NCI-H128 (cell line): ENCODE measurements around the gene ADAMTS12.

ENCODE experiments used
- DNase-seq: peaks from one replicate; lab custom pipeline; 2025; ENCODE audit not compliant: unreplicated experiment; lab: John Stamatoyannopoulos, UW

The ADAMTS12 gene, protein sequence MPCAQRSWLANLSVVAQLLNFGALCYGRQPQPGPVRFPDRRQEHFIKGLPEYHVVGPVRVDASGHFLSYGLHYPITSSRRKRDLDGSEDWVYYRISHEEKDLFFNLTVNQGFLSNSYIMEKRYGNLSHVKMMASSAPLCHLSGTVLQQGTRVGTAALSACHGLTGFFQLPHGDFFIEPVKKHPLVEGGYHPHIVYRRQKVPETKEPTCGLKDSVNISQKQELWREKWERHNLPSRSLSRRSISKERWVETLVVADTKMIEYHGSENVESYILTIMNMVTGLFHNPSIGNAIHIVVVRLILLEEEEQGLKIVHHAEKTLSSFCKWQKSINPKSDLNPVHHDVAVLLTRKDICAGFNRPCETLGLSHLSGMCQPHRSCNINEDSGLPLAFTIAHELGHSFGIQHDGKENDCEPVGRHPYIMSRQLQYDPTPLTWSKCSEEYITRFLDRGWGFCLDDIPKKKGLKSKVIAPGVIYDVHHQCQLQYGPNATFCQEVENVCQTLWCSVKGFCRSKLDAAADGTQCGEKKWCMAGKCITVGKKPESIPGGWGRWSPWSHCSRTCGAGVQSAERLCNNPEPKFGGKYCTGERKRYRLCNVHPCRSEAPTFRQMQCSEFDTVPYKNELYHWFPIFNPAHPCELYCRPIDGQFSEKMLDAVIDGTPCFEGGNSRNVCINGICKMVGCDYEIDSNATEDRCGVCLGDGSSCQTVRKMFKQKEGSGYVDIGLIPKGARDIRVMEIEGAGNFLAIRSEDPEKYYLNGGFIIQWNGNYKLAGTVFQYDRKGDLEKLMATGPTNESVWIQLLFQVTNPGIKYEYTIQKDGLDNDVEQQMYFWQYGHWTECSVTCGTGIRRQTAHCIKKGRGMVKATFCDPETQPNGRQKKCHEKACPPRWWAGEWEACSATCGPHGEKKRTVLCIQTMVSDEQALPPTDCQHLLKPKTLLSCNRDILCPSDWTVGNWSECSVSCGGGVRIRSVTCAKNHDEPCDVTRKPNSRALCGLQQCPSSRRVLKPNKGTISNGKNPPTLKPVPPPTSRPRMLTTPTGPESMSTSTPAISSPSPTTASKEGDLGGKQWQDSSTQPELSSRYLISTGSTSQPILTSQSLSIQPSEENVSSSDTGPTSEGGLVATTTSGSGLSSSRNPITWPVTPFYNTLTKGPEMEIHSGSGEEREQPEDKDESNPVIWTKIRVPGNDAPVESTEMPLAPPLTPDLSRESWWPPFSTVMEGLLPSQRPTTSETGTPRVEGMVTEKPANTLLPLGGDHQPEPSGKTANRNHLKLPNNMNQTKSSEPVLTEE (N-terminal part only)

DNA sequence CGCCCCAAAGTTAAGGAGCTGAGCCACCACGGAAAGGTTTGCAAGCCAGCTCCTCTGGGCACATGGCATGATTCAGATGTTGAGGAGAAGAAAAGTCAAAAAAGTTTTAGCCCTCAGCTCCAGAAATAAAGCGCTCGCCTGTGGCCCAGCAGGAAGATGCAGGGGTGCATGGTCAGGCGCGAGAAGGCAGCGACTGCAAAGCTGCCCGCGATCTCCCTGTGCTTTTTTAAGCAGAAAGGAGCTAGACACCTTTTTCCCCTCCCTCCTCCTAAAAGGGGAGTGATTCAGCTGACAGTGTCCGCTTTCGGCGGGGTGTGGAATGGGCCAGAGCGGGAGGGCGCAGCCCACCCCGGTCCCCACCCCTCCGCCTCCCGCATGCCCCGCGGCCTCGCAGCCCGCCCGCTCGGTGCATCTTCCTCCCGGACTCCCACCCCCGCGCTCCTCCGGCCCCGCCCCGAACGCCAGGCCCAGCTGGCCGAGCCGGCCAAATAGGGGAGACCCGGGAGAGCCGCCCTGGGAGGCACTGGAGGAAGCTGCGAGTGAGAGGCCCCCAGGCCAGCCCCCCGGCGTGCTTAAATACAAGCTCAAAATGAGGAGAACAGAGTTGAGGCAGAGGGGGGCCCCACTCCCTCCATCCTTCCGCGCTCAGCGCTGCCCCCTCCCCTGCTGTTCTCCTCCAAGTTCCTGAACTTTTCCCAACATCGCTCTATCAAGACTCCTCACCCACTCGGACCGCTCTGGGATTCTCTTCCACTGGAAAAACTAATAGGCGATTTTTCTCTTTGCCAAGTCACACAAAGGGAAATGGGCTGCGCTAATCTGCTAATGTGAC is at the start of gene ADAMTS12:
Gene ADAMTS12, minus strand, starts transcription at position 203 of the 832 bp plus-strand sequence. Its CDS starts 134 bp downstream, at position 69.
- DNase-seq = no peak

DNA sequence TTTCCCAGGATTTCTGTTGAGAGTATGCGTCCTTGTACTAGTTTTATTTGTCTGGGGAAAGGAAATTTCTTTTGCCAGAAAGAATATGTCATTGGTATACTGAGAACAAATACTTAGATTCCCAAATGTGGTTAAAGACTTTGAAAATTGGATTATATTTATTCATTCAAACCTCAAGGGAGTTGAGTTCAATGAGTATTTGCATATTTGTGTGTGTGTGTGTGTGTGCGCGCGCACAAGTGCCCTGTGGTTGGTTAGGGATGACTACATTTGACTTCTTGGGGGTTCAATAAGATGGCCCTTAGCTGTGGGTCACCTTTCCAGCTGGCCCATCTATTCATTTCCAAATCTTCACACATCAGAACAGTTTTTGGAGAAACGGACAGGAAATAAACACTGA is 49.3 kb upstream of the ADAMTS12 start:
- no peak for DNase-seq

- DNase-seq = no peak
These were observed 47.9 kb upstream of the ADAMTS12 start for GRCh38 chr5:33939556-33940262.

GRCh38 chr5:33938881-33939280 is 47.1 kb upstream of the ADAMTS12 start:
- no peak for DNase-seq

GRCh38 chr5:33938507-33938796 is 46.7 kb upstream of the ADAMTS12 start:
- DNase-seq = no peak

GRCh38 chr5:33937707-33938506 is 46.1 kb upstream of the ADAMTS12 start:
- no peak for DNase-seq

GRCh38 chr5:33937017-33937706 is 45.4 kb upstream of the ADAMTS12 start:
- no peak for DNase-seq

GRCh38 chr5:33936381-33937016 is 44.7 kb upstream of the ADAMTS12 start, which contains the start of gene RXFP3:
RXFP3 (plus strand) TSS chr5:33936386; CDS start chr5:33936741, 355 bp downstream.
- DNase-seq = no peak

DNA sequence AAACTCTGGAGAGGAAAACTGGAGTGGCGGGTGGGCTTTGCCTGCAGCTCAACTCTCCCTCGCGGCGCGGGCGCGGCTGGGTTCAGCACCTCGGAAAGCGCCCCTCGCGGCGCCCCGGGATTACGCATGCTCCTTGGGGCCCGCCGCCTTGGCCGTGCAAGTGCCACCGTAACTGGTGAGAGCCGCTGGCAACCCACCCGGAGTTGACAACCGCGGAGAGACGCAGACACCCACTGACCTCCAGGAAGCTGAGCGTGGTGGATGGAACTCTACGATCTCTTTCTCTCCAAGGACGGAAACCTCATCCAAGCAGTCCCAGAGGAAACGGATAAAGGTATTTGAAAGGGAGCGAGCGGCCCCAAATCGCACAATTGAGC is 44.2 kb upstream of the ADAMTS12 start:
- DNase-seq = peak; percentile 44

DNA sequence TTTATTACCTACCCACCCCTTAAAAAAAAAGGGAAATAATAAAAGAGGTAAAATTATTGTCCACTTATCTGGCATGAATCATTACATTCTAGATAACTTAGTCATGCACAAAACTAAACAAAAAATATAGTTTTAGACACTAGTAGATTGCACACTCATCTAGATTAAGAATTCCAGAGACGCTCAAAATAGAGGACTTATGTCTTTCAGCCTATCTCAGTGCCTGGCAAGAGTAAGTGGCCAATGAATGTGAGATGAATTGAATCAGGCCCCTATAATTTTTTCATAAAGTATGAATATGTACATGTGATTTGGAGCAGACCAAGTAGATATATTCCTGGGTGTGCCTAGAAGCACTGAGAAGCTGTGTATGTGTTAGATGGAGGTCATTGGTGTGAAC is 42.4 kb upstream of the ADAMTS12 start:
- no peak for DNase-seq

DNA sequence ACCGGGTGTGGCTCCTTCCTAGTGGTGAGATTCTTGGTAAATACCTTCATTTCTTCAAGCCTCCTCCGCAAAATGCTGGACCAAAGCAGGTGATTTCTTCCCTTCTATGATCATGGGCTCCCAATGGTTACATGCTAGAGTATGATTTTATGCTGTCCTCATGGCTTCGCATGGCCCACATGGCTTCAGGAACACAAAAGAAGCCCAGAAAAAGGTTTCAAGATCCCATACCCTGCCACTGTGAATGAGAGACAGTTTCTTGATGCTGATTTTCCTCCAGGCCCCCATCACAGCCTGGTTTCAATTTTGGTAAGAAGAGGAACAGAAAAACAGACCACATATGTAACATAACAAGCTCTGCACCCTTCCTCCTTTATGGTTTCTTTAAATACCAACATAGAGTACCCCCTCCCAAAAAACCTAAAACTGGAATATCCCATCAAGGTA is 42.0 kb upstream of the ADAMTS12 start:
- no peak for DNase-seq

DNA sequence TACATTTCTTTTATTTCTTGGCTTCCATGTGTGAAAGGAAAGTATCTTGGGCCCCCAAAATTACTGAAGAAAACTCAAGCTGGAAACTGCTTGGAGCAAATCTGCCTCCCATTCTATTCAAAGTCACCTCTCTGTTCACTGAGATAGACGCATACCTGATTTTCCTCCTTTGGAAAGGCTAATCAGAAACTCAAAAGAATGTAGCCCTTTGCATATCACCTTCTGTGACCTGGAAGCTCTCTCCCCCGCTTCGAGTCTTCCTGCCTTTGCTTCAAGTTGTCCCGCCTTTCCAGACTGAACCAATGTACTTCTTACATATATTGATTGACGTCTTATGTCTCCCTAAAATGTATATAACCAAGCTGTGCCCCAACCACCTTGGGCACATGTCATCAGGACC is 39.3 kb upstream of the ADAMTS12 start:
- DNase-seq = no peak

DNA sequence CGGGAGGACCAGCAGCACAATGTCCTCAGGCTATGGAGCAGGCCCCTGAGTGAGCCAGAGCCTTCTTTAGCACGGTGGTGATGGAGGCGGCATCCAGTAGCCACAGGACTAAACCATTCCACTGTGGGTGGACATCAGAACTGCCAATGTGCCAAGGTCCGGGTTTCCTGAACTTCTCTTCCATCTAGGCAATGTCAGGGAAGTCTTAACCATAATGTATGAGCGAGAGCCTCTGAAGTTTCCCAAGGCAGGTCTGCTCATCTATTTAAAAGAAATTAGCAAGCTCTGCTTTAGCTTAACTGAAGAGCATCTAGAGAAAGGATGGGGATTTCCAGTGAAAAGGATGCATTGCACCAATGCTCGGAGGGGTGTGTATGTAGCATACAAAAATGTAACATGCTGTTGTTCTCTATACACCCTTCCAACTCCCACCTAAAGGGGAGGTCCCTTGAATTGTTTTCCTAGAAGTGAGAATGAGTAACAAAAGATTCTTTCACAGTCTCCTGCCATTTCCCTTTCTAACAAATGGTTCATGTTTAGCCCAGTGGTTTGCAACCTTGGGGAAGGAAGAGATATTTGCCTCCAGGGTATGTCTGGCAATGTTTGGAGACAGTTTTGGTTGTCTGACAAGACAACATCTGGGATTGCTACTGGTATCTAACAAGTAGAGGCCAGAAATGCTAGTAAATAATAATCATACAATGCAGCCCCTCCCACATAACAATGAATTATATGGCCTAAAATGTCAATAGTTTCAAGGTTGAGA is 38.3 kb upstream of the ADAMTS12 start:
- no peak for DNase-seq

DNA sequence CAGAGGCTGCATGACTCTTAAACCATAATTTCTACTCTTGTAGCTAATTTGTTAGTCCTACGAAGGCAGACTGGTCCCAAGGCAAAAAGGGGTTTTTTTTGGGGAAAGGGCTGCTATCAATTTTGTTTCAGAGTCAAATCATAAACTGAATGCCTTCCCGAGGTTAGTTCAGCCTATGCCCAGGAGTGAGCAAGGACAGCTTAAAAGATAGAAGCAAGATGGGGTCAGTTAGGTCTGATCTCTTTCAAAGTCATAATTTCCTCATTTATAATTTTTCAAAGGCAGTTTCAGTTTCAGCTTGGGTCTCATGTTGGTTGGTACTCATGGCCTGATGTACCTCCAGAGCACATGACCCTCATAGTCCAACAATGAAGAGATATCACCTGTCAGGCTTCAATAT is 36.5 kb upstream of the ADAMTS12 start:
- DNase-seq = no peak

DNA sequence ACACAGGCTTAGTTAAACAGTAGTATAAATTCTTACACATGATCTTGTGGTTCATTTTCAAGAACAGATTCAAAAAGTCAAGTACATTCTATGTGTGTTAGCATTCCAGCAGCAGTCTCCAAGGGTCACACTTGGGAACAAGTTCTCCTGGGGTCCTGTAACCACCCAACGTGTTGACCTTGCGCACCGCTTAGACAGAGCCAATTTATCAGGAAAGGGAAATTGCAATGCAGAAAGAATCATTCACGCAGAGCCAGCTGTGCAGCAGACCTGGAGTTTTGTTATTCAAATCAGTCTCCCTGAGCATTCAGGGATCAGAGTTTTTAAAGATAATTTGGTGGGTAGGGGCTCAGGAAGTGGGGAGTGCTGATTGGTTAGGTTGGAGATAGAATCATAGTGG is 35.9 kb upstream of the ADAMTS12 start:
- DNase-seq = no peak

DNA sequence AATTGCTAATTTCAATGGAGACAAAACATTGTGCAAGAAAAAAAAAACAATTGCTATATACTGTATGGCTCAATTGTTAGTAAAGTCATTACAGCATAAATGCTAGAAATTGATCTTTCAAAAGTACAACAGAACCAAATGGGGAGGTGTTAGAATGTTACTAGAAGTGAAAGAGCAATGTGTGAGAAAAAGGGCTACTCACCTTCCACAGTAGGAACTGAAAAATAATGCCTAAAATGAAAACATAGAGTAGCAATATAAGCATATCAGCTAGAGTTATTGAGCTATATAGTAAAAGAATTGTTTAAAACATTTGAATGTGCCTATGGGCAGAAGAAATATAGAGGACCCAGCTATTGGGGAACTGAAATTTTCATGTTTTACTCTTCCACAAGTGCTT is 33.5 kb upstream of the ADAMTS12 start:
- no peak for DNase-seq

- DNase-seq = no peak
These were observed 29.2 kb upstream of the ADAMTS12 start for GRCh38 chr5:33921002-33921401.
